ENCODE results near the gene DYSF. TPM values are rescaled to one million over a fixed set of nuclear protein-coding genes. Genes with fewer than 3 reads are reported as not detected.

The DYSF gene
- total RNA-seq, 1 experiment from 2014 or later: 5.5 TPM

DNA sequence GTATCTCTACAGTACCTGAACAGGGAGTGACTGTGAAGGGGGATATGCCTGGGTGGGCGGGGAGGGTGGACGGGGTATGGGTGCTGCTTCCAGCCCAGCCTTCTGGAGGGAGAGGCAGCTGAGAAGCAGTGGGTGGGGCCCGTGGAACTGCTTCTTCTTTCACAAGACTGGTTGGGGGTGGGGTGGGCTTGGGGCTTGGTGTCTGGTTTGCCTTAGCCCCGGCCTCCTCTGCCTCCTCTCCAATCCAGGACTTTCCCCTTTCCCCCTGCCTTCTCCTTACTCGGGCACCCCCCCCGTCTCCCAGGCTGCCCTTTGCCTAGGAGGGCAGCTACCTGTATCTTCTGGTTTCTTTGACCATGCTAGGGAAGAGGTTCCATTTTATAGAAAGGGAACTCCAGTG is 233.4 kb downstream of the DYSF start:
- peaks cover 11% of the 10 kb centered on the region in 2 experiments for H3K4me1 Mint-ChIP-seq
- Histone ChIP-seq H3K56ac (ENCODE audit: insufficient read length, low read depth, low read length) (no peak overlapping the region), H3K4ac (ENCODE audit: low read depth, low read length) (no peak overlapping the region), H4K91ac (ENCODE audit: insufficient read length, low read depth, low read length) (no peak overlapping the region), H4K5ac (ENCODE audit: insufficient read length, low read depth, low read length) (no peak overlapping the region), H2BK5ac (ENCODE audit: insufficient read length, low read length) (no peak overlapping the region), H3K27me3 (ENCODE audit: insufficient read depth, low read length) (no peaks in the 10 kb centered on the region), H3K4me1 (ENCODE audit: insufficient read depth, low read length) (no peaks in the 10 kb centered on the region), H2BK15ac (ENCODE audit: low read depth, low read length) (no peak overlapping the region), H3K79me1 (ENCODE audit: insufficient read depth, low read depth, low read length, poor library complexity, severe bottlenecking) (no peaks in the 10 kb centered on the region), H3K4me2 (ENCODE audit: insufficient read depth, insufficient read length, low read length) (no peak overlapping the region), H2AK5ac (ENCODE audit: insufficient read length, low read length) (no peak overlapping the region), H3K23ac (ENCODE audit: insufficient read length, low read depth, low read length) (no peak overlapping the region), H2BK12ac (ENCODE audit: insufficient read length, low read depth, low read length) (no peak overlapping the region), H3K18ac (ENCODE audit: insufficient read length, low read depth, low read length) (no peak overlapping the region), H2AFZ (ENCODE audit: low read length) (no peak overlapping the region), H3K9ac (ENCODE audit: extremely low read depth, insufficient read length, low read length) (no peak overlapping the region), H4K8ac (replicated peaks; ENCODE audit: insufficient read length, low read depth, low read length) (no peak overlapping the region), H2BK20ac (ENCODE audit: low read depth, low read length, poor library complexity, severe bottlenecking) (no peak overlapping the region), H3K14ac (ENCODE audit: insufficient read depth, low read length) (no peak overlapping the region), H3K9me3 (ENCODE audit: control insufficient read depth, low read depth, low read length) (no peaks in the 10 kb centered on the region), H3K27ac (ENCODE audit: insufficient read length, low read depth, low read length) (no peak overlapping the region), H4K20me1 (ENCODE audit: control insufficient read depth, insufficient read depth, insufficient read length) (no peaks in the 10 kb centered on the region), H3T11ph (ENCODE audit: low read length) (no peak overlapping the region), H3K23me2 (ENCODE audit: insufficient read length, low read depth, low read length, poor library complexity, severe bottlenecking) (no peaks in the 10 kb centered on the region), H3K79me2 (ENCODE audit: insufficient read depth, low read length) (no peaks in the 10 kb centered on the region), H2BK120ac (ENCODE audit: low read depth, low read length, poor library complexity, severe bottlenecking) (no peak overlapping the region)
- DNase-seq: no peak
- no peaks in the 10 kb centered on the region; a peak in 1 of 5 replicates for H3K9me3 Mint-ChIP-seq
- no peak overlapping the region for H3K4me3 Mint-ChIP-seq
- no peak for TF ChIP-seq CTCF (conservative IDR thresholded peaks at IDR 0.05)
- WGBS (ENCODE audit: extremely low coverage, insufficient read length, low lambda C conversion rate): no CpG with 5 or more reads among the region's 6 CpGs
- no peak overlapping the region for H3K27ac Mint-ChIP-seq
- H3K36me3 Mint-ChIP-seq (ENCODE audit: insufficient read depth in 1 of 3, low read depth in 3 of 3): peaks cover 0 to 3% (median 3%) of the 10 kb centered on the region in 3 experiments; a peak in 3 of 7 replicates
- peaks cover 12% of the 10 kb centered on the region for H3K27me3 Mint-ChIP-seq (ENCODE audit: low read depth)

Data from H9 (cell line).